GM19035 (cell line): ENCODE data around the gene DLX4.

ENCODE experiments used
- ATAC-seq: cut with Tn5 transposase; IDR thresholded peaks from one replicate; pipeline ENCODE4 v1.9.1; 2021; ENCODE audit not compliant: unreplicated experiment

Gene DLX4

GRCh38 chr17:49967621-49968404 is 1.2 kb upstream of the DLX4 start:
- no peak for ATAC-seq

DNA sequence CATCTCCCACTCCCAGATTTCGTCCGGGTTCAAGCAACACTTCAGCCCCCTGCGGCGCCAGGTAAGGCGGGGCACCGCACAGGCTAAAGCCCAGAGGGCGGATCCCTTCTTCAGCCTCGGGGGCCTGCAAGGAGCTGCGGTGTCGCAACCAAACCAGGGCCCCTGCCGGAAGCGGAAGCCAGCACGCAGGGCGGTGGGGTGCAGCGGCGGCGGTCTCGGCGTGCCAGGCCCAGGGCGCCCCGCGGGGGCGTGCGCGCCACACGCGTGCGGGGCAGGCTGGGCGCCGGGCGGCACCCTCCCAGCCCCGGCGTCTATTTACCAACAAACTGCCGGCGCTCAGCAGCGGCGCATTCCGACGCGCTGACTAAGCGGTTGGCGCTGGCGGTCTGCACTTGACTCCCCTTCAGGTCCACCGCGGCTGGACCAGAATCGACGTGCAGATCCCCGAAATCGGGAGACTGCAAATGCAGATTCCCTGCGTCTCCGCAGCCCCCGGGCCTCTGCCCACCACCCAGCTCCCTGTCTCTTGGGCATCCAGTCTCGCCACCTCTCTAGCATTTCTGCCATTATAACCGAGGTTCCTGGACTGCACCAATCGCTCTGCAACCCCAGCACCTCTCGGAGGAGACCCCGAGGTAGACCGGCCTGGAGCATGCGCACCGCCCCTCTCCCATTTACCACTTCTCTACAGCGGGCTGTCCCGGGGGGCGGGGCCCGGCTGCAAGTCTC is 421 bp upstream of the DLX4 start:
- peak; percentile 62 for ATAC-seq

DNA sequence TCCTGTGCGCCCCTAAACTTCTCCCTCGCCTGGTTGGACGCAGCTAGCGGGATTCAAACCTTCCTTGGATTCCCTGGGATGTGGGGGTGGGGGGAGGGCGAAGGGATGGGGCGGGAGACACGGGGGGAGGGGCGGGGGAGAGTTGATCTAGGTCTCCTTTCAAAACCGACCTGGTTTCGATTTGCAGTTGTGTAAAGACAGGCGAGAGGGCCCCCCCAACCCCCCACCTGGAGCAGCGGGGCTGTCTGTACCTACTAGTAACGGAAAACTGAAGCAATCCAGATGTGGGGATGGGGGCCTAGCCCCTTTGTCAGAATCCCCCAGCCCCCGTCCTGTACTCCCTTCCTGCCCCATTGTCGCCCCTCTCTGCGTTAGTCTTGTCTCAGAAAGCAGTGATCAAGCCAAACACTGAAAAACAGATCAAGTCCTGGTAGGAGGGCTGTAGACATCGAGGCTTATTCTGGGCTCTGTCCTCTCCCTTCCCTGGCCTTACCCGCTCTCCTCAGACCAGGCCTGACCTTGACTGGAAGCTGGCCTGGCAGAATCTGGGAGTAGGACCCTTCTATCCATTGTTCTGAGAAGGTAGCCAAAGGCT is 902 bp downstream of the DLX4 start:
- ATAC-seq: no peak

DNA sequence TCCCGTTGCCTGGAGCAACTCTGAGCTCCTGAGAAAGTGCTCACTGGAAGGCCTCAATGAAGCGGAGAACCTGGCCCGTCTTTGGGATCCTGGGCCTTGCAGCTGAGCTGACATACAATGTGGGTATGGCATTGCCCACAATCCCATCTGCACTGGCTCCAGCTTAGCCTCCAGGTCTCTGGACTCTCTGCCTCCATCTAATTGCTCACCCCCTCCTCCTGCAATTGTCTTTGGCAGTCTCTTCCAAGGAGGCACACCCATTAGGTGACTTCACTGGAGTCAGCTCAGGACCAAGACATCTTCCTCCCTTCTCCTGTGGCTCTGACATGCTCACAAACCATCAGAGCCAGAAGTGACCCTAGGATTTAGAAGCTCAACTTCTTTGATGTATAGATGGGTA is 1.5 kb downstream of the DLX4 start:
- ATAC-seq: no peak

DNA sequence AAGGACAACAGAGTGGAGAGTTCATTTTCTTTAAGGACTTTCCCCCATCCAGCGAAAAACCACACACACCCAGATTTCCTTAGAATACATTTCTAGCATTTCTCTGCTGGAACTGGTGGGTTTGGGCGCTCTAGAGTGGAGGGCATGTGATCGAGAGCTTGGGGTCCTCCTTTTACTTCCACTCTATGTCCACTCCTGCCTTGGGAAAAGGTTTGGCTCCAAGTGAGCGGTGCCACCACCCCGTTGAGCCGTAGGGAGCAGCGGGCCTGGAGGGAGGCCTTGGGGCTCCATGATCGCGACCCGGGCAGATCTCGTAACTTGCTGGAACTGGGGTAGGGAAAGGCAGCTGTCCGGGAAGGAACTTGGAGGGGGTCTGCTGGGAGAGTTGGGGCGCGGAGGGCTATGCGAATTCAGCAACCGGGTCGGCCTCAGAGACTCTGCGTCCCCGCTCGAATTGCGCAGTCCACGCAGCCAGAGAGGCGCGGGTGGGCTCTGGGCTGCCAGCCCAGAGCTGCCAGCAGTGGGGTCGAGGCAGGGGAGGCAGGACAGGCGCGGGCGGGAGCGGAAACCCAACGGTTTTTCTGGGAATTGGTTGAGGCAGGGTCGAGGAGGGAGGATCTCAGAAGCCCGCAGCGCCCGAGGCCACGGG is 2.3 kb downstream of the DLX4 start:
- no peak for ATAC-seq

GRCh38 chr17:49971848-49972485 is 3.0 kb downstream of the DLX4 start:
- ATAC-seq: no peak

- no peak for ATAC-seq
Observed at GRCh38 chr17:49972486-49973270, 3.7 kb downstream of the DLX4 start.

GRCh38 chr17:49973271-49973615 is 4.3 kb downstream of the DLX4 start:
- no peak for ATAC-seq

- ATAC-seq: no peak
Observed at GRCh38 chr17:49975531-49975930, 6.5 kb downstream of the DLX4 start.

DNA sequence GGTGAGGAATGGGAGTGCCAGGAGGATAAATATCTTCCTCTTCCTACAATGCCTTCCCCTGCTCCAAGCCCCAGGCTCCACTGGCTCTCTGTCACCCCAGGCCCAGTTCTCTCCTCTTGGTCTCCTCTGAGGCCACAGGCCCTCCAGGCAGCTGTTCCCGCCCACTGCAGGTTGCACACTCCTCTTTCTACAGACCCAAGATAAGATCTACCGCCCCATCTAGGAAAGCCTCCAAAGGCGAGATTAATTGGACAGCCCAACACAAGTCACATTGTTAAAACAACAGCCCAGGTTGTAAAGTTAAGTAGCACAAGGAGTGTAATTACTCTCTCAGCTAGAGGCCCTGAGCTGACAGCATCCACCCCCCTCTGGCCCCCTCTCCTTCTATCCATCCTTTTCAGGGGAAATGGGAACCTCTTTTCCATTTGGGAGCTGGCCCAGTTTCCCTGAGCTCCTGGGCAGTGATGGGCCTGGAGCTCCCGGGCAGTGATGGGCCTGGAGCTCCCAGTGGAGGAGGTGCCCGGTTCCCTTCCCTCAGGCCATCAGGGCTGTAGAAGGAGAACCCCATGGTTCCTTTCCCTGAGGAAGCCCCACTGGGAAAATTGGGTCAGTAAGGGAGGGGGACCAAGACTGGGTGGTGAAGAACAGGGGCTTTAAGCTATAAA is 7.3 kb downstream of the DLX4 start:
- no peak for ATAC-seq

DNA sequence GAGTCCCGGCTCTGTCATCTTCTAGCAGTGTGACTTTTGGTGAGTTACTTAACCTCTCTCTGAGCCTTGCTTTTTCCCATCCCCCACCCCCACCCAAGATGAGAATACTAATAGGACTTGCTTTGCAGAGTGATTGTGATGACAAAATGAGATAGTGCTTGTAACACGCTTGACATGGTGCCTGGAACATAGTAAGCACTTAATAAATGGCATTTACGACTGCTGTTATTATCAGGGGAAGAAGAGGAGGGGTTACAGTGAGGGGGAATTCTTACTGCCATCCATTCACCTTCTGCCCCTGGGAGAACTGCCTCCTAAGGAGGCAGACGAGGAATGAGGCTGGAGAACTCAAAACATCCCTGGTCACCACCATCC is 7.8 kb downstream of the DLX4 start:
- ATAC-seq: no peak

GRCh38 chr17:49977463-49978389 is 8.7 kb downstream of the DLX4 start:
- no peak for ATAC-seq

DNA sequence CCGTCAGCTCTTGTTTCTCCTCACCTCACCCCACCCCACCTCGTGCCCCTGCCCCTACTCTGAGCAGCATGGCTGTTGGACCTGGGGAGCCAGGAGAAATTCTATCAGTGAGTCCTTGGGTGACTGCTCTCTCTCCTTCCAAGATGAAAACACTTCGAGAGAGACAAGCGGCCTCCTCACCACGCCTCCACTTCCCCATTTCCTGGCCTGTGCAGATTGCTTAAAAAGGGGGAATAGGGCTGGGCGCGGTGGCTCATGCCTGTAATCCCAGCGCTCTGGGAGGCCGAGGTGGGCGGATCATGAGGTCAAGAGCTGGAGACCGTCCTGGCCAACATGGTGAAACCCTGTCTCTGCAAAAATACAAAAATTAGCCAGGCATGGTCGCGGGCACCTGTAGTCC is 9.5 kb downstream of the DLX4 start:
- no peak for ATAC-seq

DNA sequence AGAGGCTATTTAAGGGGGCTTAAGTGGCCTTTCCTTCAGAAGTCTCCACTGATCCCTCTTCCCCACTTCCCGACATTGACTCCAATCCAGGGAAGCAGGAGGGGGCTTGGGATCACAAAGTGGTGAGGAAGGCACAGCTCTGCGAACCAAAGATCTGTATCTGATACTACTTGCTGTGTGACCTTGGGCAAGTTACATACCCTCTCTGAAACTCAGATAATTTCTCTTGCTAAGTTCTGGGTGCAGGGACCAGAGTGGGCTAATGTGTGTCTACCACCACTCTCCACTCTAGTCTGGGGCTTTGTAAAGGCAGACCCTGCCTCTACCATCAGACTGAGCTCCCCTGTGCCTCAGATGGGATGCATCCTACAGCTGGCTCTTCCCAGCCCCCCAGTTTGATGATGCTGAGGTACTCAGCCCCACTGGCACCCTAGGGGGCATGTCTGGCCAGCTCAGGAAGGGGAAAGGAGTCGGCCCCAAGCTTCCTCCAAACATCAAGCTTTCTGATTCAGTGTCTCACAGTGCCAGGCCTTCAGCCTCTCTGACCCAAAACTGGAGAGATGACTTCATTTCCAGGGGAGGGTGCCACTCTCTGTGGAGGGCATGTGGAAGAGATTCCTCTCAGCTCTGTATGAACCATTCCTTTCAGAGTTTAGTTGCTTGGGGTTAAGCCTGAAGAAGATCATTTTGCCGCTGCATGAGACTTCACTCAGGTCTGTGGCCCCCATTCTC is 10.9 kb downstream of the DLX4 start:
- no peak for ATAC-seq

DNA sequence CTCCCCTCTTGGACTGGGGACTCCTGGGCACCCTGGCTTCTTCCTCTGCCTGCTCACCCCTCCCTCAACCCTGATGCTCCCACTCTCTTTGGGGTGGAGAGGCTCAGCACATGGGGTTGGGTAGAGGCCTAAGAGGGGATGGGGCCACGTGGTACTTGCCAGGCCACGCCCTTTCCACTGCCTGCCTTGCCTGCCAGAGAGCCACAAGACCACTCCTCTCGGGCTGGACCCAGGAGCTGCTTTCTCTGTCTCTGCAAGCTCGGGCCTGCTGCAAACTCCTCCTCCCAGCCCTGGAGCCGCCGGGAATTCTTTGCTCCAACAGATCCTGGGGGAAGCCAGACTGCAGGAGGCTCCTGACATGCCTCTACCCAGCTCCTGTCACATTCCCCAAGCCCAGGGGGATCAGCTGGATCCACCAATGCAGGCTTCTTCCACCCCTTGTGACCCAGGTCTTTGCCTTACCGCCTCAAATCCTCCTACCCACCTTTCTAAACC is 11.8 kb downstream of the DLX4 start:
- ATAC-seq: no peak

DNA sequence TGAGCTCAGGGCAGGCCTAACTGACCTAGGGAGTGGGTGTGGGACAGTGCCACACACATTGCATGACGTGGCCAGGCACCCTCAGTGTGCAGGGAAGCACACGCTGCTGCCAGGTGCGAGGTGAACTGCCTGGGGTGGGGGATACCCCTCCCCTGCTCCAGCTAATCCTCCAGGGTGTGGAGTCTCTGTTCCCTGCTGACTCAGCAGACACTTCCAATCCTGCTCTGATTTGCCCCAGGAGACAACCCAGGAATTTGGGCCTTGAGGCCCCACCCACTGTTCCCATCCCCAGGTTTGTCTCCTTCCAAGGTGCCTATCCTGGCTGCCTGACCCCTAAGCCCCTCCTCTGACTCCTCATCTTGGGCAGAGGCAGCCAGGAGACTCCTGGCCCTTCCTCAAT is 15.3 kb downstream of the DLX4 start:
- ATAC-seq: no peak

GRCh38 chr17:49984776-49985175 is 15.8 kb downstream of the DLX4 start:
- no peak for ATAC-seq

- no peak for ATAC-seq
Observed at GRCh38 chr17:49985310-49985990, 16.5 kb downstream of the DLX4 start.
